GM12878 (cell line): ENCODE measurements around the gene WARS2. TPM values are rescaled to one million over a fixed set of nuclear protein-coding genes. Genes with fewer than 3 reads are reported as not detected.
A peak's percentile ranks its signal among the peaks of the same experiment; 100 is the strongest.

ENCODE experiments used
- ATAC-seq: fragments of 200-7000 bp; cut with Tn5 transposase; 3 replicates; pipeline ENCODE4 v1.9.1; 2020; ENCODE audit warnings: mild to moderate bottlenecking, moderate library complexity
- BruUV-seq: library from RNA; stranded (reverse); fragments of 400-500 nt; replicated peaks from 2 replicates; lab custom pipeline; 2021; lab: Mats Ljungman, UMichigan
- CTCF ChIA-PET: fragments of 300-600 bp; sonication (Branson Sonifier 250); formaldehyde crosslinking; extraction: SDS; loops from one replicate; lab custom pipeline; 2021; ENCODE audit warnings: inconsistent platforms; lab: Yijun Ruan, JAX
- POLR2A ChIA-PET: fragments of 350-600 bp; formaldehyde crosslinking; extraction: SDS; loops from one replicate; lab custom pipeline; 2021; ENCODE audit warnings: inconsistent platforms; lab: Charles Lee
- RAD21 ChIA-PET: fragments of 300-600 bp; sonication (Branson Sonifier 250); formaldehyde crosslinking; loops from one replicate; lab custom pipeline; 2023; ENCODE audit warnings: antibody characterized with exemption; ENCODE audit not compliant: unreplicated experiment; lab: Charles Lee
- SMC1A ChIA-PET: fragments of 300-600 bp; sonication (Branson Sonifier 250); formaldehyde crosslinking; loops from one replicate; lab custom pipeline; 2023; ENCODE audit not compliant: unreplicated experiment, uncharacterized antibody; lab: Charles Lee
- DNase-seq: peaks from one replicate; pipeline ENCODE4 v3.0.0-alpha.2; 2011; ENCODE audit warnings: low read depth, low spot score
- FAIRE-seq: peaks from 3 replicates; lab custom pipeline; 2011; peaks lifted over from hg19 to GRCh38; lab: Jason Lieb, UNC
- H2AFZ ChIP-seq: 2 replicates; pipeline ENCODE4 v1.6.0; 2011; ENCODE audit warnings: low read depth, low read length, control low read depth; ENCODE audit not compliant: control insufficient read depth
- H3K27ac ChIP-seq: 2 replicates; pipeline ENCODE4 v1.5.1; 2011; ENCODE audit warnings: control low read depth; ENCODE audit not compliant: control insufficient read depth, insufficient read depth
- H3K27me3 ChIP-seq, 2 experiments: replicated peaks in 1 of 2; 2 replicates each; pipeline versions ENCODE4 v1.6.0 to v1.6.1; 2011; ENCODE audit warnings: low read length in 1 of 2; ENCODE audit not compliant: control insufficient read depth in 2 of 2, insufficient read depth in 2 of 2
- H3K36me3 ChIP-seq, 2 experiments: 2 replicates each; pipeline ENCODE4 v1.5.1; 2011; ENCODE audit warnings: low read length in 1 of 2; ENCODE audit not compliant: control insufficient read depth in 2 of 2, insufficient read depth in 2 of 2
- H3K4me1 ChIP-seq: 2 replicates; pipeline ENCODE4 v1.6.1; 2011; ENCODE audit warnings: mild to moderate bottlenecking, low read length, moderate library complexity, mixed read lengths; ENCODE audit not compliant: control insufficient read depth, insufficient read depth
- H3K4me2 ChIP-seq: 2 replicates; pipeline ENCODE4 v1.6.0; 2011; ENCODE audit warnings: control low read depth; ENCODE audit not compliant: control insufficient read depth, insufficient read depth
- H3K4me3 ChIP-seq: fragments of 200-600 bp; sonication (generic); 2 replicates; pipeline ENCODE4 v1.5.1; 2016
- H3K79me2 ChIP-seq: 2 replicates; pipeline ENCODE4 v1.6.0; 2011; ENCODE audit warnings: low read length; ENCODE audit not compliant: control insufficient read depth, insufficient read depth
- H3K9ac ChIP-seq: 2 replicates; pipeline ENCODE4 v1.8.0; 2011; ENCODE audit warnings: low read length, control low read depth, mixed read lengths; ENCODE audit not compliant: control insufficient read depth, insufficient read depth
- H3K9me3 ChIP-seq: replicated peaks from 3 replicates; pipeline ENCODE4 v1.5.1; 2011; ENCODE audit warnings: mild to moderate bottlenecking, low read length; ENCODE audit not compliant: control insufficient read depth, insufficient read depth
- H4K20me1 ChIP-seq: 2 replicates; pipeline ENCODE4 v1.6.0; 2011; ENCODE audit not compliant: control insufficient read depth, insufficient read depth
- CTCF ChIP-seq, 3 experiments: IDR thresholded peaks in 2 of 3; conservative IDR thresholded peaks in 1 of 3; 2 replicates each; pipeline ENCODE4 v1.5.1; 2011; ENCODE audit warnings: low read depth in 3 of 3, low read length in 3 of 3, mild to moderate bottlenecking in 3 of 3, control low read depth in 2 of 3, moderate library complexity in 2 of 3, inconsistent platforms in 1 of 3, mixed read lengths in 1 of 3; ENCODE audit not compliant: control insufficient read depth in 2 of 3, insufficient read depth in 1 of 3; ENCODE audit errors: extremely low read depth in 1 of 3
- FOS ChIP-seq: IDR thresholded peaks from 3 replicates; pipeline ENCODE4 v1.6.1; 2011; ENCODE audit warnings: borderline replicate concordance; ENCODE audit not compliant: insufficient read length; ENCODE audit errors: extremely low read depth
- NBN ChIP-seq: fragments of 450-650 bp; IDR thresholded peaks from 2 replicates; pipeline ENCODE4 v1.6.1; 2016
- PBX3 ChIP-seq: IDR thresholded peaks from 2 replicates; pipeline ENCODE4 v1.6.1; 2011; ENCODE audit warnings: mild to moderate bottlenecking, low read depth, low read length, moderate library complexity; ENCODE audit not compliant: insufficient replicate concordance
- POLR2AphosphoS5 ChIP-seq: IDR thresholded peaks from 2 replicates; pipeline ENCODE4 v1.6.1; 2011; ENCODE audit warnings: mild to moderate bottlenecking, low read length, inconsistent platforms
- SMC3 ChIP-seq: IDR thresholded peaks from 2 replicates; pipeline ENCODE4 v1.6.1; 2011; ENCODE audit warnings: low read length, improper control_type of control experiment, borderline replicate concordance
- SREBF1 ChIP-seq: IDR thresholded peaks from 2 replicates; pipeline ENCODE4 v1.6.1; 2012; ENCODE audit warnings: mild to moderate bottlenecking, low read length
- ZNF687 ChIP-seq: fragments of 450-650 bp; IDR thresholded peaks from 2 replicates; pipeline ENCODE4 v1.6.1; 2017; ENCODE audit warnings: mild to moderate bottlenecking, moderate library complexity
- WGBS: methylation state at CpG from one replicate; pipeline ENCODE4 v1.1.6; 2016; ENCODE audit warnings: low lambda C conversion rate; ENCODE audit not compliant: insufficient replicate concordance, insufficient coverage; ENCODE audit errors: missing lambda C conversion rate; 5-methylcytosine and 5-hydroxymethylcytosine counted together
- in situ Hi-C: fragments of 300-500 bp; cut with MboI; formaldehyde crosslinking; loops from 9 replicates; pipeline ENCODE4 v1.14.3; 2018; ENCODE audit warnings: mixed read lengths
- intact Hi-C: fragments of 100-400 bp; cut with micrococcal nuclease; formaldehyde crosslinking; loops from one replicate; pipeline ENCODE4 v1.14.2; 2022; ENCODE audit not compliant: unreplicated experiment
- polyA plus RNA-seq, 11 experiments: library from polyadenylated mRNA; depleted of rRNA in 4 of 11; unstranded in 6 of 11; stranded (reverse) in 5 of 11; fragments of >200 nt; fragmentation: Nextera tagmentation in 4 of 11; fragmentation: Illumina TruSeq in 1 of 11; extraction: Ambion mirVana in 4 of 11; extraction: Trizol in 1 of 11; gene quantifications; 1 replicate in 1 of 11; 2 replicates in 10 of 11; pipeline versions ENCODE4 v1.2.1 to v1.2.3, GENCODE V29; 2011 to 2016; ENCODE audit warnings: inconsistent platforms in 2 of 11, missing spikeins in 2 of 11, low read depth in 1 of 11
- total RNA-seq, 4 experiments: library from RNA; depleted of rRNA in 3 of 4; stranded (reverse); fragments of >200 nt in 3 of 4; fragmentation: Illumina TruSeq in 1 of 4; extraction: Trizol in 1 of 4; gene quantifications; 2 replicates each; pipeline versions ENCODE4 v1.2.1 to v1.2.3, GENCODE V29; 2013 to 2021
- TF ChIP-seq, protein P1 (sequence below): fragments of 450-650 bp; formaldehyde crosslinking; IDR thresholded peaks from 2 replicates; pipeline ENCODE4 v1.4.0; 2020; ENCODE audit warnings: mild to moderate bottlenecking, moderate library complexity

WARS2 gene
- total and polyA plus RNA-seq, 10 of the 15 experiments (the other 5 are each of a cell fraction or from before 2014, with no cell fraction given) = 5.5 to 22.2 (median 14.4) TPM

DNA sequence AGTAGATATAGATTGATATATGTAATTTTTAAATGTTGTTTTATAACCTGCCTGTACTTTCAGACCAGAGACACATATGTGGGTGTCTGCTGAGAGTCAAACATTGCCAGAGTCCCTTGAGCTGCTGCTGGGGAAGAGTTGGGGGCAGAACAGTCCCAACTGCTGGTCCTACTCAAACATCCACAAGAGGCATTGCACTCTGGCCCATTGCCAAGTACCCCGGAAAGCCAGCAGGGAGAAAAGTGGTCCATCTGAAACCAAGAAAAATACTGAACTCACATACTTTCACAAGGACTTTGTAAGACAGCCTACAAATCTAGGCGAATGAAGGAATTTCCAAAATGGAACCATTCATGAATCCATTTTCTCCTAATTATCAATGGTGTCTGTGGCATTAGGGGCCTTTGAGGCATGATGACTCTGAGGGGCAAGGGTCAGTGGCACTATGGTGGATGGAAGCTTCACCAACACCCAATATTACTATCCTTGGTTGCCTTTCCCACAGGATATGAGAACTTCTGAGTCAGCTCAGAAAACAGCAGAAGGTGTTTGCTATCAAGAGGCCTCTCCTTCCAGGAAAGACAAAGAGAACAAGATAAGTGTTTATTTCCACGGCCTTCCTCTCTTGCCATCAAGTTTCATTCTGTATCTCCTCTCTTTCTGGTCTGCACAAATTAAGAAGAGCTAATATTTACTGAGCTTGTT, 145.0 kb downstream of the WARS2 start (continued):
- TF ChIP-seq ZNF687 = no peak
- no peak for TF ChIP-seq NBN
- no peak for TF ChIP-seq PBX3
- no peak for TF ChIP-seq SREBF1
- no peak for TF ChIP-seq POLR2AphosphoS5

DNA sequence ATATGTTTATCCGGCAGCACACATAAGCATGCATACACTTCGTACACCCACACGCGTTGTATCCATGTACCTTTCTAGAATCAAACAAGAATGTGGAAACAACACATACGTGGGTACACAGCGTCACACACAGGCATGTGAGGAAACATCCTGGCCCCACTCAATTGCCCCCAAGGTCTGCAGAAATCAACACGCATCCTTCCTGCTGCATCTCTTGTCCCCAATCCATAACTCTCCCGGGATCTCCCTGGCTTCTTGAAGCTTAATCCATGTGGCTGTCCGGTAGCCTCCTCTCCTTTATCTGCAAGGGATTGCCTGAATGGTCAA, 146.8 kb downstream of the WARS2 start:
- Histone ChIP-seq H2AFZ (no peak overlapping the region), H3K4me2 (no peak overlapping the region), H3K79me2 (no peaks in the 10 kb centered on the region), H3K4me3 (no peak overlapping the region), H3K27me3 (peaks cover 15 to 19% of the 10 kb centered on the region in 2 experiments), H3K4me1 (no peaks in the 10 kb centered on the region), H4K20me1 (no peaks in the 10 kb centered on the region), H3K9ac (no peak overlapping the region), H3K36me3 (no peaks in the 10 kb centered on the region), H3K9me3 (no peaks in the 10 kb centered on the region), H3K27ac (no peak overlapping the region)
- ChIA-PET CTCF (interaction anchor here (1.4 kb wide), 1 partner anchor 685 kb away, joined by 4 read pairs; no protein-coding TSS in a partner anchor), SMC1A (no interaction called here), POLR2A (interaction anchor here (0.5 kb wide), 1 partner anchor 152 kb away, joined by 4 read pairs; no protein-coding TSS in a partner anchor), RAD21 (interaction anchor here (0.5 to 1.0 kb wide), 2 partner anchors 15 to 234 kb away, joined by 3 read pairs; no protein-coding TSS in a partner anchor)
- no peak for ATAC-seq
- in situ Hi-C loops (no loop called here), intact Hi-C loops (no loop called here)
- FAIRE-seq = no peak
- DNase-seq = no peak
- WGBS = 28% methylated on average over 9 of the region's 9 CpGs
- TF ChIP-seq, protein P1, sequence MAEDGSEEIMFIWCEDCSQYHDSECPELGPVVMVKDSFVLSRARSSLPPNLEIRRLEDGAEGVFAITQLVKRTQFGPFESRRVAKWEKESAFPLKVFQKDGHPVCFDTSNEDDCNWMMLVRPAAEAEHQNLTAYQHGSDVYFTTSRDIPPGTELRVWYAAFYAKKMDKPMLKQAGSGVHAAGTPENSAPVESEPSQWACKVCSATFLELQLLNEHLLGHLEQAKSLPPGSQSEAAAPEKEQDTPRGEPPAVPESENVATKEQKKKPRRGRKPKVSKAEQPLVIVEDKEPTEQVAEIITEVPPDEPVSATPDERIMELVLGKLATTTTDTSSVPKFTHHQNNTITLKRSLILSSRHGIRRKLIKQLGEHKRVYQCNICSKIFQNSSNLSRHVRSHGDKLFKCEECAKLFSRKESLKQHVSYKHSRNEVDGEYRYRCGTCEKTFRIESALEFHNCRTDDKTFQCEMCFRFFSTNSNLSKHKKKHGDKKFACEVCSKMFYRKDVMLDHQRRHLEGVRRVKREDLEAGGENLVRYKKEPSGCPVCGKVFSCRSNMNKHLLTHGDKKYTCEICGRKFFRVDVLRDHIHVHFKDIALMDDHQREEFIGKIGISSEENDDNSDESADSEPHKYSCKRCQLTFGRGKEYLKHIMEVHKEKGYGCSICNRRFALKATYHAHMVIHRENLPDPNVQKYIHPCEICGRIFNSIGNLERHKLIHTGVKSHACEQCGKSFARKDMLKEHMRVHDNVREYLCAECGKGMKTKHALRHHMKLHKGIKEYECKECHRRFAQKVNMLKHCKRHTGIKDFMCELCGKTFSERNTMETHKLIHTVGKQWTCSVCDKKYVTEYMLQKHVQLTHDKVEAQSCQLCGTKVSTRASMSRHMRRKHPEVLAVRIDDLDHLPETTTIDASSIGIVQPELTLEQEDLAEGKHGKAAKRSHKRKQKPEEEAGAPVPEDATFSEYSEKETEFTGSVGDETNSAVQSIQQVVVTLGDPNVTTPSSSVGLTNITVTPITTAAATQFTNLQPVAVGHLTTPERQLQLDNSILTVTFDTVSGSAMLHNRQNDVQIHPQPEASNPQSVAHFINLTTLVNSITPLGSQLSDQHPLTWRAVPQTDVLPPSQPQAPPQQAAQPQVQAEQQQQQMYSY (CRISPR knock-in tag) = no peak
- peak in 2 of 3 experiments; percentile 3 to 27; a peak in 3 of 6 replicates for TF ChIP-seq CTCF (IDR thresholded peaks at IDR 0.05 in 2 of 3, conservative IDR thresholded peaks at IDR 0.05 in 1 of 3; ENCODE audit: control insufficient read depth in 2 of 3, extremely low read depth in 1 of 3, insufficient read depth in 1 of 3, low read depth in 3 of 3, low read length in 3 of 3)
- TF ChIP-seq FOS = no peak
- TF ChIP-seq SMC3 = peak; percentile 25; the same call in 1 of the 2 replicates
- BruUV-seq = no TSS peak
